ENCODE data around the gene TBXA2R. TPM values are rescaled to one million over a fixed set of nuclear protein-coding genes. Genes with fewer than 3 reads are reported as not detected.

The TBXA2R gene
- total and polyA plus RNA-seq, 8 donors = 0.42 to 1.5 (median 0.73) TPM

DNA sequence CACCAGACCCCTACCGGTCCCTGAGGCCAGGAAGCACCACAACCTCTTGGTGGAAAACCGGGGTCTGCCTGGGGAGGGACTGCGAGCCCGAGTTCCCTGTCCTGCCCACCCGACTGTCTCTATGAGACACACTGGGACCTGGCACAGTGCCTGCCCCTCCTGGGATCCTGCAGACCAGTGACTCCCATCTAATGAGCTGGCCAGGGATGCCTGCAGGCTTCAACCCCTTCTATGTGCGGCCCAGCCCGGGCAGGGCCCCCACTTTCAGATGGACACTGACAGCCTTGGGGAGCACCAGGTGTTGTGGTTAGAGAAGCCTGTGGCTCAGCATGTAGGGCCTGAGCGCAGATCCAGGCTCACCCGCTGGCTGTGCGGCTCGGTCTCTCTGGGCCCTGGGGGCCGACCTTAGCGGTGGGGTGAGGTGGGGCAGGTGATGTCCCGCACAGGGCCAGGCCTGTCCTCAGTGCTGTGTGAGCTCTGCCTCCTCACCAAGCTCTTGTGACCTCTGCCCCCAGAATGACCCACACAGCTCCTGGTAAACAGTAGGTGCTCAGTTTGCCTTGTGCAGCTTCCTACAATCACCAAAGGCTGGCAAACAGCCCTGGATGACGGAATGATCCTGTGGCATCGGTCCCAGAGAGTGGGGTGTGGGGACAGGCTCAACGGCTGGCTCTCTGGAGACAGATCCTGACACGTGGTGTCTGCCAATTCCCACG, 37.8 kb upstream of the TBXA2R start:
- DNase-seq (no peak), FAIRE-seq (no peak), ATAC-seq (peak in 3 of 4 donors; percentile 15 to 37 (median 36))
- no peaks in the 10 kb centered on the region for H3K4me1 ChIP-seq
- 80 to 83% methylated on average over 19 of the region's 19 CpGs for WGBS, 2 donors
- H3K9me3 ChIP-seq = no peaks in the 10 kb centered on the region
- intact Hi-C loops (cut with DNase I) = no loop called here
- peaks cover 0 to under 1% (median 0%) of the 10 kb centered on the region in 3 donors for H3K36me3 ChIP-seq
- H3K27ac ChIP-seq = no peak overlapping the region
- TF ChIP-seq CTCF (IDR thresholded peaks at IDR 0.05) = no peak
- no peaks in the 10 kb centered on the region for H3K27me3 ChIP-seq
- H3K4me3 ChIP-seq = no peak overlapping the region

DNA sequence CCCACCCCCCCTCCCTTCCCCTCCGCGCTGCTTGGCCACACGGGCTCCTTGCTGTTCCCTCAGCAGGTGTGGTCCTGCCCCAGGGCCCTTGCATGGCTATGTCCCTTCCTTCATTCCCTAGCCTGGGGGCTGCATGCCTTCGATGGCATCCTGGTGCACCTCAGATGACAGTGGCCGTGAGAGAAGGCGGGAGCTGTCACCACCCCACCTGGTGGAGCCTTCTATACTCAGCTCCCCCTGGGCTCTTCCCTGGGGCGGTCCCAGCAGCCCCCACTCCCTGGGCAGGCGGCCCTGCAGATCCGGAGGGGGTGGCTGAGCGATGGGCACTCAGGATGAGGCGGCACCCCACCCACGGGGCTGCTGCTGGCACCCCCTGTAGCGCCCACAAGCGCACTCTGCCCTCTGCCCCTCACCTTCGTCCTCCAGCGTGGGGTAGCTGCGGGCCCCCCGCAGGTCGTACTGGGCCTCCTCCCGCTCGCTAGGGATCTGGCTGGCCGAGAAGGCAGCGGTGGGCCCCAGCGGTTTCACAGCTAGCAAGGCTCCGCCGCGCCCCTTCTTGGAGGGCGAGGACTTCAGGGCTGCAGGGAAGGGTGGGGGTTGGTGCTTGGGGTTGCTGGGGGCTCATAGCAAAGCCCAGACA, 37.1 kb upstream of the TBXA2R start:
- H3K27me3 ChIP-seq = no peaks in the 10 kb centered on the region
- WGBS, 2 donors = 95 to 97% methylated on average over 25 to 28 of the region's 28 CpGs
- intact Hi-C loops (cut with DNase I) = no loop called here
- no peak overlapping the region for H3K27ac ChIP-seq
- ATAC-seq (no peak), FAIRE-seq (no peak), DNase-seq (peak in 1 of 6 donors; percentile 77)
- no peaks in the 10 kb centered on the region for H3K4me1 ChIP-seq
- TF ChIP-seq CTCF (IDR thresholded peaks at IDR 0.05) = no peak
- H3K4me3 ChIP-seq = no peak overlapping the region
- no peaks in the 10 kb centered on the region for H3K9me3 ChIP-seq
- H3K36me3 ChIP-seq = peaks cover 0 to 7% (median 0%) of the 10 kb centered on the region in 3 donors

DNA sequence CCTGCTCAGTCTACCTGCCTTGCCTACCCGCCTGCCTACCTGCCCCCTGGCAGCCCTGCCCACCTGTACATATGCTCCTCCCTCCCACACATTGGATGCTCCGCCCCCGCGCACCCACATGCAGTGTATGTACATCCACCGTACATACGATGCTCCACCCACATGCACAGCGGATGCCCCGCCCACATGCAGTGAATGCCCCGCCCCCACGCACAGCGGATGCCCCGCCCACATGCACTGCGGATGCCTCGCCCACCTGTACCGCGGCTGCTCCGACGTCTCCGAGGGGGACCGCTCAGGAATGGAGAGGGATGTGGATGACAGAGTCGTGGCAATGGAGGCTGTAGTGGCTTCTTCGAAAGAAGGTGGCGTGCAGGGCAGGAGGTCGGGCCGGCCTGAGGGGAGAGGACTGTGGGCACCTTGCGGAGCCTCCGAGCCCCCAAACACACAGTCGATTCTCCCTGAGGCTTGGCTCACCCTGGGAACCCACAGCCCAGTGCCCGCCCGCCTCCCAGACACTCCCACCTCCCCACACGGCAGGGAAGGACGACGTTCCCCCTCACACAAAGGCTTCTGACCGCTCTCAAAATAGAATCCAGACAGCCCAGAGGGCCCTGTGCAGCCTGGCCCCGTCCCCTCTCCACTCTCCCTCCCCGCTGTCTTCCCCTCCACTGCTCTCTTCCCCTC, 36.5 kb upstream of the TBXA2R start:
- FAIRE-seq = no peak
- no peaks in the 10 kb centered on the region for H3K4me1 ChIP-seq
- ATAC-seq = no peak
- no peak for TF ChIP-seq CTCF (IDR thresholded peaks at IDR 0.05)
- H3K27ac ChIP-seq = no peak overlapping the region
- DNase-seq = peak in 1 of 6 donors; percentile 72
- no peaks in the 10 kb centered on the region for H3K27me3 ChIP-seq
- intact Hi-C loops (cut with DNase I) = no loop called here
- H3K4me3 ChIP-seq = no peak overlapping the region
- H3K9me3 ChIP-seq = no peaks in the 10 kb centered on the region
- WGBS, 2 donors = 90 to 92% methylated on average over 32 to 36 of the region's 36 CpGs
- H3K36me3 ChIP-seq = peaks cover 0 to 9% (median 0%) of the 10 kb centered on the region in 3 donors

DNA sequence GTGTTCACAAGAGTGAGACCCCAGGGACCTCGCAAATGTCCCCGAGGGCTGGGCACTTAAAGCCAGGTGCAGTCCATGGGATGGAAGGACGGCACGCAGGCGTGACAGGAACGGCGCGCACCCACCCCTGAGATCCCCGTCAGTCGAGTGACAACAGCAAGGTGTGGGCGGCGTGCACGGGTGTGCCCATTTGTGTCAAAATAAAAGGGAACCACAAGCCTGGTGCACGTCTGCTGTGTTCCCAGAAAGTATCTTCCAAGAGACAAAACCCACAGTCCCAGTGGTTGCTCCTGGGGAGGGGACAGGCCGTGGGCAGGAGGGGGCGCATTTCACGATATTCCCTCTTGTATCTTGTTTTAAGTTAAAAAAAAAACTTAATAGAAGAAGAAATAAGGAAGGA, 35.6 kb upstream of the TBXA2R start:
- FAIRE-seq = no peak

More for the DNA sequence above, 35.6 kb upstream of the TBXA2R start:
- Histone ChIP-seq H3K27me3 (no peaks in the 10 kb centered on the region), H3K36me3 (peaks cover 0 to 9% (median 0%) of the 10 kb centered on the region in 3 donors), H3K9me3 (no peaks in the 10 kb centered on the region), H3K4me3 (no peak overlapping the region), H3K27ac (no peak overlapping the region), H3K4me1 (no peaks in the 10 kb centered on the region)
- peak in 1 of 6 donors; percentile 44 for DNase-seq
- WGBS, 2 donors = 92 to 93% methylated on average over 17 of the region's 17 CpGs
- intact Hi-C loops (cut with DNase I) = no loop called here
- TF ChIP-seq CTCF (IDR thresholded peaks at IDR 0.05) = no peak
- no peak for ATAC-seq

All from pancreas (tissue), 10 donors.